Keratinocyte (primary cell): ENCODE data around the gene TMEM258.

Experiments used
- EZH2 ChIP-seq: IDR thresholded peaks from one replicate; pipeline ENCODE4 v1.6.1; 2012; ENCODE audit warnings: inconsistent platforms, mild to moderate bottlenecking, low read length, moderate library complexity
- TF ChIP-seq, protein P1 (sequence below), 3 experiments: IDR thresholded peaks in 1 of 3; conservative IDR thresholded peaks in 1 of 3; optimal IDR thresholded peaks in 1 of 3; 2 replicates in 2 of 3; 3 replicates in 1 of 3; pipeline versions ENCODE3 to v1.5.1; 2011; ENCODE audit warnings: low read length in 3 of 3, mild to moderate bottlenecking in 3 of 3, moderate library complexity in 2 of 3, control low read depth in 1 of 3, inconsistent platforms in 1 of 3; ENCODE audit not compliant: insufficient read depth in 2 of 3; ENCODE audit errors: extremely low read depth in 1 of 3

GRCh38 chr11:61756452-61757212, 35.8 kb downstream of the TMEM258 start:
- TF ChIP-seq, protein P1, sequence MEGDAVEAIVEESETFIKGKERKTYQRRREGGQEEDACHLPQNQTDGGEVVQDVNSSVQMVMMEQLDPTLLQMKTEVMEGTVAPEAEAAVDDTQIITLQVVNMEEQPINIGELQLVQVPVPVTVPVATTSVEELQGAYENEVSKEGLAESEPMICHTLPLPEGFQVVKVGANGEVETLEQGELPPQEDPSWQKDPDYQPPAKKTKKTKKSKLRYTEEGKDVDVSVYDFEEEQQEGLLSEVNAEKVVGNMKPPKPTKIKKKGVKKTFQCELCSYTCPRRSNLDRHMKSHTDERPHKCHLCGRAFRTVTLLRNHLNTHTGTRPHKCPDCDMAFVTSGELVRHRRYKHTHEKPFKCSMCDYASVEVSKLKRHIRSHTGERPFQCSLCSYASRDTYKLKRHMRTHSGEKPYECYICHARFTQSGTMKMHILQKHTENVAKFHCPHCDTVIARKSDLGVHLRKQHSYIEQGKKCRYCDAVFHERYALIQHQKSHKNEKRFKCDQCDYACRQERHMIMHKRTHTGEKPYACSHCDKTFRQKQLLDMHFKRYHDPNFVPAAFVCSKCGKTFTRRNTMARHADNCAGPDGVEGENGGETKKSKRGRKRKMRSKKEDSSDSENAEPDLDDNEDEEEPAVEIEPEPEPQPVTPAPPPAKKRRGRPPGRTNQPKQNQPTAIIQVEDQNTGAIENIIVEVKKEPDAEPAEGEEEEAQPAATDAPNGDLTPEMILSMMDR (optimal IDR thresholded peaks at IDR 0.05 in 1 of 3, IDR thresholded peaks at IDR 0.05 in 1 of 3, conservative IDR thresholded peaks at IDR 0.05 in 1 of 3; ENCODE audit: extremely low read depth in 1 of 3, insufficient read depth in 2 of 3, low read length in 3 of 3): no peak
- no peak for TF ChIP-seq EZH2
